ENCODE measurements around the gene LGMN.

LGMN gene

GRCh38 chr14:92726933-92727262, 21.5 kb downstream of the LGMN start:
- Histone ChIP-seq H3K27ac (ENCODE audit: low read length) (no peak overlapping the region), H3K79me2 (ENCODE audit: insufficient read depth, low read length) (no peaks in the 10 kb centered on the region), H3K4me2 (ENCODE audit: insufficient read depth, low read length) (no peak overlapping the region), H3K4me1 (ENCODE audit: insufficient read depth, low read length) (no peaks in the 10 kb centered on the region; the same call in 1 of the 2 replicates), H3K9me3 (ENCODE audit: insufficient read depth, low read length, severe bottlenecking) (no peaks in the 10 kb centered on the region), H3K27me3 (ENCODE audit: insufficient read depth, low read length, poor library complexity) (no peaks in the 10 kb centered on the region), H2AFZ (ENCODE audit: low read depth, low read length) (no peak overlapping the region), H3K36me3 (ENCODE audit: insufficient read depth, low read length) (no peaks in the 10 kb centered on the region), H4K20me1 (ENCODE audit: insufficient read depth, low read length) (no peaks in the 10 kb centered on the region), H3K4me3 (ENCODE audit: low read depth in 1 of 2, low read length in 2 of 2) (no peak overlapping the region), H3K9ac (ENCODE audit: low read depth, low read length) (no peak overlapping the region)
- DNase-seq (no peak), ATAC-seq (ENCODE audit: insufficient read depth, low read depth) (no peak)
- TF ChIP-seq EZH2 (IDR thresholded peaks at IDR 0.05; ENCODE audit: borderline replicate concordance, low read depth, low read length, severe bottlenecking) (no peak), CTCF (IDR thresholded peaks at IDR 0.05; ENCODE audit: borderline replicate concordance, extremely low read depth, low read length, poor library complexity, severe bottlenecking) (no peak)

GRCh38 chr14:92726135-92726932, 22.1 kb downstream of the LGMN start:
- no peak overlapping the region for H3K4me2 ChIP-seq (ENCODE audit: insufficient read depth, low read length)
- no peaks in the 10 kb centered on the region; the same call in 1 of the 2 replicates for H3K4me1 ChIP-seq (ENCODE audit: insufficient read depth, low read length)
- no peaks in the 10 kb centered on the region for H3K36me3 ChIP-seq (ENCODE audit: insufficient read depth, low read length)
- no peak overlapping the region for H2AFZ ChIP-seq (ENCODE audit: low read depth, low read length)
- DNase-seq (no peak), ATAC-seq (ENCODE audit: insufficient read depth, low read depth) (no peak)
- no peaks in the 10 kb centered on the region for H3K79me2 ChIP-seq (ENCODE audit: insufficient read depth, low read length)
- H3K27me3 ChIP-seq (ENCODE audit: insufficient read depth, low read length, poor library complexity): no peaks in the 10 kb centered on the region
- no peaks in the 10 kb centered on the region for H4K20me1 ChIP-seq (ENCODE audit: insufficient read depth, low read length)
- no peak for TF ChIP-seq CTCF (IDR thresholded peaks at IDR 0.05; ENCODE audit: borderline replicate concordance, extremely low read depth, low read length, poor library complexity, severe bottlenecking)
- TF ChIP-seq EZH2 (IDR thresholded peaks at IDR 0.05; ENCODE audit: borderline replicate concordance, low read depth, low read length, severe bottlenecking): no peak
- H3K9me3 ChIP-seq (ENCODE audit: insufficient read depth, low read length, severe bottlenecking): no peaks in the 10 kb centered on the region
- no peak overlapping the region for H3K27ac ChIP-seq (ENCODE audit: low read length)
- no peak overlapping the region for H3K4me3 ChIP-seq (ENCODE audit: low read depth in 1 of 2, low read length in 2 of 2)
- no peak overlapping the region for H3K9ac ChIP-seq (ENCODE audit: low read depth, low read length)

- no peak overlapping the region for H3K4me2 ChIP-seq (ENCODE audit: insufficient read depth, low read length)
Measured at GRCh38 chr14:92724516-92725340, 23.7 kb downstream of the LGMN start.

More at GRCh38 chr14:92724516-92725340, 23.7 kb downstream of the LGMN start:
- Histone ChIP-seq H2AFZ (ENCODE audit: low read depth, low read length) (no peak overlapping the region), H3K27me3 (ENCODE audit: insufficient read depth, low read length, poor library complexity) (no peaks in the 10 kb centered on the region), H3K36me3 (ENCODE audit: insufficient read depth, low read length) (no peaks in the 10 kb centered on the region), H3K79me2 (ENCODE audit: insufficient read depth, low read length) (no peaks in the 10 kb centered on the region), H4K20me1 (ENCODE audit: insufficient read depth, low read length) (no peaks in the 10 kb centered on the region), H3K9ac (ENCODE audit: low read depth, low read length) (no peak overlapping the region), H3K9me3 (ENCODE audit: insufficient read depth, low read length, severe bottlenecking) (no peaks in the 10 kb centered on the region), H3K4me3 (ENCODE audit: low read depth in 1 of 2, low read length in 2 of 2) (no peak overlapping the region), H3K27ac (ENCODE audit: low read length) (no peak overlapping the region), H3K4me1 (ENCODE audit: insufficient read depth, low read length) (no peaks in the 10 kb centered on the region; the same call in 1 of the 2 replicates)
- no peak for ATAC-seq (ENCODE audit: insufficient read depth, low read depth)
- no peak for DNase-seq
- no peak for TF ChIP-seq CTCF (IDR thresholded peaks at IDR 0.05; ENCODE audit: borderline replicate concordance, extremely low read depth, low read length, poor library complexity, severe bottlenecking)
- no peak for TF ChIP-seq EZH2 (IDR thresholded peaks at IDR 0.05; ENCODE audit: borderline replicate concordance, low read depth, low read length, severe bottlenecking)

Measured in DND-41 (cell line).